ENCODE results near the gene CLCA4.
"Not testable (repeated sequence)": the region's sequence is repeated elsewhere in the genome, so short reads cannot be mapped to it uniquely, and the experiment has no call there.

GRCh38 chr1:86502125-86502646 is 44.7 kb upstream of the CLCA4 start:
- TF ChIP-seq, protein P1, sequence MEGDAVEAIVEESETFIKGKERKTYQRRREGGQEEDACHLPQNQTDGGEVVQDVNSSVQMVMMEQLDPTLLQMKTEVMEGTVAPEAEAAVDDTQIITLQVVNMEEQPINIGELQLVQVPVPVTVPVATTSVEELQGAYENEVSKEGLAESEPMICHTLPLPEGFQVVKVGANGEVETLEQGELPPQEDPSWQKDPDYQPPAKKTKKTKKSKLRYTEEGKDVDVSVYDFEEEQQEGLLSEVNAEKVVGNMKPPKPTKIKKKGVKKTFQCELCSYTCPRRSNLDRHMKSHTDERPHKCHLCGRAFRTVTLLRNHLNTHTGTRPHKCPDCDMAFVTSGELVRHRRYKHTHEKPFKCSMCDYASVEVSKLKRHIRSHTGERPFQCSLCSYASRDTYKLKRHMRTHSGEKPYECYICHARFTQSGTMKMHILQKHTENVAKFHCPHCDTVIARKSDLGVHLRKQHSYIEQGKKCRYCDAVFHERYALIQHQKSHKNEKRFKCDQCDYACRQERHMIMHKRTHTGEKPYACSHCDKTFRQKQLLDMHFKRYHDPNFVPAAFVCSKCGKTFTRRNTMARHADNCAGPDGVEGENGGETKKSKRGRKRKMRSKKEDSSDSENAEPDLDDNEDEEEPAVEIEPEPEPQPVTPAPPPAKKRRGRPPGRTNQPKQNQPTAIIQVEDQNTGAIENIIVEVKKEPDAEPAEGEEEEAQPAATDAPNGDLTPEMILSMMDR (conservative IDR thresholded peaks at IDR 0.05; ENCODE audit: low read depth, low read length) = peak; percentile 59
- TF ChIP-seq EZH2phosphoT487 (IDR thresholded peaks at IDR 0.05; ENCODE audit: borderline replicate concordance, low read length); EZH2 (IDR thresholded peaks at IDR 0.05; ENCODE audit: low read length, unreplicated experiment): not testable (repeated sequence)
